IPS-11a (cell line): ENCODE data around the gene NIPAL3.
A peak's percentile ranks its signal among the peaks of the same experiment; 100 is the strongest.

Experiments
- H3K4me3 ChIP-seq: one replicate; pipeline ENCODE4 v1.5.1; 2013; ENCODE audit warnings: low read depth, low read length, control low read depth

Gene NIPAL3

GRCh38 chr1:24415334-24415909, at the start of gene NIPAL3:
Gene NIPAL3 (plus strand): TSS chr1:24415802. CDS start chr1:24419548, 3,746 bp downstream.
- H3K4me3 ChIP-seq: peak within 1 kb of the TSS; percentile 88

GRCh38 chr1:24366707-24367106, 48.9 kb upstream of the NIPAL3 start:
- no peak overlapping the region for H3K4me3 ChIP-seq

DNA sequence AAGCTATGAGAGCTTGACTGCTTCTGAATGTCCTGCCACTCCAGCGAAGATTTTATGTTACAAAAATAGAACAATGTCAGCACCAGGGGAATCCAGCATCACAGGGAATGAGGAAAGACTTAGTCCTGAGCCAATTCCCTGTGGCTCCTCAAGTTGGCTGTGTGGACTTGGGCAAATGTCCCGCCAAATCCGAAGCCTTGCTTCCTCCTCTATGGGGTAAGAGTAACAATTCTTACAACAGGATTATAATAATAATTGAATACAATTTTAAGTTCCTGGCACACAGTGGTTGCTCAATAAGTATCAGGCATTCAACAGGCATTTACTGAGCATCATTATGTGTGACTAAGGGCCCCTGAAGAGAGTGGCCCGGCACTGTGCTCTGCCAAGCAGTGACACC, 46.4 kb upstream of the NIPAL3 start:
- H3K4me3 ChIP-seq: no peak overlapping the region

GRCh38 chr1:24369801-24370200, 45.8 kb upstream of the NIPAL3 start:
- H3K4me3 ChIP-seq: no peak overlapping the region

GRCh38 chr1:24373044-24373443, 42.6 kb upstream of the NIPAL3 start:
- no peak overlapping the region for H3K4me3 ChIP-seq

- no peak overlapping the region for H3K4me3 ChIP-seq
Observed at GRCh38 chr1:24373710-24374109, 41.9 kb upstream of the NIPAL3 start.

GRCh38 chr1:24374891-24375786, 40.5 kb upstream of the NIPAL3 start:
- no peak overlapping the region for H3K4me3 ChIP-seq

DNA sequence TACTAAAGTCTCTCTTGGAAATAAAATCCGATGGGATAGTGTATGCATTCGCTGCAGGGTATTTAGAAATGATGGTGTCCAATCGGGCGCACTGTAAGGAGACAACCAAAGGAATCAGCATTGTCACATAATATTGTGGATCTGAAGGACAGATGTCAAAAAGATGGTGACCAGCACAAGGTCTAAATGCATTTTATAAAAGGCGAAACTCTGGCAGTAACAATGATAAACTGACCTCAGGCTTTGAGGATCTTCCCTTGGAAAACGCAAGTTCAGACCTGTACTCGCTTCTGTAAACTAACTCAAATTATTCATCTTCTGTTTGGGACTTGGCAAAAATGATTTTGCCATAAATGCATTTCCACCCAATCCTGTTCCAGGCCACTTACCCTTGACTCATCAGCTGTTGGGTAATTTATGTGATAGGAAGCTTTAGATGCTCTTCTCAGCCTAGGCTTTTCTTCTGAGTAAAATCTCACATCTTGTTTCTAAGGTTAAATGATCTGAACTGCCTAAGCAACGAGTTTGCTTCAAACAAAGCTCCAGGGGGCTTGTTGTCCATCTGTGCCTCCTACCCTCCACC, 35.8 kb upstream of the NIPAL3 start:
- H3K4me3 ChIP-seq: no peak overlapping the region

GRCh38 chr1:24380508-24380907, 35.1 kb upstream of the NIPAL3 start:
- H3K4me3 ChIP-seq: no peak overlapping the region

DNA sequence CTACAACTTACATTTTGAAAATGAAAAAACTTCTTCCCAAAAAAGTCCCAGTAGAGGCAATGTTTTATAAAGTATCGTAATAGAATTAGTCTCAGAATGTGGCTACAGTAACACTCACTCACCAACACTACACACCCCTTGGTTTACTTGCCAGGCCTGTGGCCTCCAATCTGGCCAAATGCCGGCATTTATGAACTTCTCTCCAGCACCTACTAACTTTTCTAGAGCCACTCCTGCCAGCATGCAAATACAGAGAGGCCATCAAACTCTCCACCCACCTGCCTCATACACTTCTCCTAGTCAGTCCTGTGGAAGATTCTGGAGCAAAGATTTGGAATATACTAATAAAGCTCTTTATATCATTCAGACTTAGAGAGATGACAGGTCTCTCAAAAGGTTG, 34.3 kb upstream of the NIPAL3 start:
- no peak overlapping the region for H3K4me3 ChIP-seq

- no peak overlapping the region for H3K4me3 ChIP-seq
Observed at GRCh38 chr1:24382165-24382577, 33.4 kb upstream of the NIPAL3 start.

- H3K4me3 ChIP-seq: no peak overlapping the region
Observed at GRCh38 chr1:24383381-24383940, 32.1 kb upstream of the NIPAL3 start.

DNA sequence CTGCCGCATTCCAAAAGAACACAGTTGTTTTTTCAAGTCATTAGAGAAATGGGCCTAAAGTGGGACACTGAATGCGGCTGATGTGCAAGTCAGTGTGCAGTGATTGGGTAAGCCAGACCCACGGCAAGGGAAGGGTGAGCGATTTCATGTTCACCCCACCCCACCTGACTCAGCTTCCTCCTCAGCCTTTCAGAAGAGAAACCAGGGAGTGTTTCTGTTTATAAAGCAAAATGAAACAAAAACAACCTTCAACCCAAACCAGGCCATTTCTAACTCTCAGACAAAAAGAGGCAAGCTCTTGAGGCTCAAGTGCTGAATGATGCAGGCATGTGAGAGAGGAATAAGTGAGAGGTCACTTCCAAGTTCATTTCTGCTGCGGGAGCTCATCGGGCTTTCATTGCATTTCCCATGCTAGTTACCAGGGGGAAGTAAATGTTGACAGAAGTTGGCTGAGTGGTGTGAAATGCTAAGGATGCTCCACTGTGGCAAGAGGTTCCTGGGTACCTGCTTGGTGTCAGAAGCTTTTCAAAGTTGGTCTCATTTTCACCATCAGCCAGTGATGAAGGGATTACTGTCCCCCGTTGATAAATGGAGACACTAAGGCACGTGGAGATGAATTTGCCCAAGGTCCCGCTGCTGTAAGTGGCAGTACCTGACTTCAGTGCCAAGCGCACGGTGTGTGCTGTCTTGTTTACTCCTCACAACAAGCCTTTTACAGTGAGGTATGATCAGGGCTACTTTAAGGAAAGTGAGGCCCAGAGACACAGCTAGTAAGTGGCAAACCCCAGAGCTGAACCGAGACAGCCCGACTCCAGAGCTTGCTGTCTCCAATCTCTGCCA, 31.1 kb upstream of the NIPAL3 start:
- H3K4me3 ChIP-seq: no peak overlapping the region

GRCh38 chr1:24385160-24385940, 30.3 kb upstream of the NIPAL3 start:
- H3K4me3 ChIP-seq: no peak overlapping the region

GRCh38 chr1:24386241-24386640, 29.4 kb upstream of the NIPAL3 start:
- no peak overlapping the region for H3K4me3 ChIP-seq

DNA sequence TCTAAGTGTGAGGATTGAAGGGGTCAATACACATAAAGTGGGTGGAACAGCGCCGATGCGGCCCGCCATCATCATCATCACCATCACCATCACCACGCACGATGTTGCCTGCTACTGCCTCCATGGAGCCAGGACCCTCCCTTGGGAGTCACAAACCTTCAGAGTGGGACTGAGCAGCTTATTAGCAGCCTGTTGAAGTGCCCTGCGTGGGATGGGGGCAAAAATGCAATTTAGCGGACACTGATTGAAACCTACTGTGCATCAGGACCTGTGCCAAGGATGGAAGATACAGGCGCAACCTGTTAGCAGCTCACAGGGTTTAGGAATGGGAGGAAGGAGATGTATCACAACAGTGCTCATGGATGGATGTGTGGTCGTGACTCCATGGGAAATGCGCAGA, 28.7 kb upstream of the NIPAL3 start:
- H3K4me3 ChIP-seq: no peak overlapping the region

DNA sequence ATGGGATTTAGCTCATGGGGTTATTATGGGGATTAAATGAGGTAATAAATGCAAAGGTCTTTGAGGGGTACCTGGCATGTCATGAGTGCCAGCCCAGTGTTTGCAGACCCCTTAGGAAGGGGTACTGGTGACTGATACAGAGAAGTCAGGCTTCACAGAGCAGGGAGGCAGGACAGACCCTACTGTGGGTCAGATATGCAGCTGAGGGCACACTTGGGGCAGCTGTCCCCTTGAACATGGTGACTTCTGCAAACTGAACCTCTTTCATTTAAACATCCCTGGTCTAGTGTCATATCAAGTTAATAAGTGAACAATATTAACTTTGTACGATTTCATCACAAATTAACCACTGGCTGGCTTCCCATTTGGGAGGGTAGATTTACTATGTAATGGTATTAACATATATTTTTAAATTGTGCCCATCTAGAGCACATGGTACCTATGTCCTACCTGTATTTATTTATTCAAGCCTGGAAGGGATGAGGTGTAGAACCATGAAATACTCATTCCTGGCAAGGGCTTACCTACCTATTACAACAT, 27.9 kb upstream of the NIPAL3 start:
- no peak overlapping the region for H3K4me3 ChIP-seq

GRCh38 chr1:24388331-24388885, 27.2 kb upstream of the NIPAL3 start:
- H3K4me3 ChIP-seq: no peak overlapping the region

DNA sequence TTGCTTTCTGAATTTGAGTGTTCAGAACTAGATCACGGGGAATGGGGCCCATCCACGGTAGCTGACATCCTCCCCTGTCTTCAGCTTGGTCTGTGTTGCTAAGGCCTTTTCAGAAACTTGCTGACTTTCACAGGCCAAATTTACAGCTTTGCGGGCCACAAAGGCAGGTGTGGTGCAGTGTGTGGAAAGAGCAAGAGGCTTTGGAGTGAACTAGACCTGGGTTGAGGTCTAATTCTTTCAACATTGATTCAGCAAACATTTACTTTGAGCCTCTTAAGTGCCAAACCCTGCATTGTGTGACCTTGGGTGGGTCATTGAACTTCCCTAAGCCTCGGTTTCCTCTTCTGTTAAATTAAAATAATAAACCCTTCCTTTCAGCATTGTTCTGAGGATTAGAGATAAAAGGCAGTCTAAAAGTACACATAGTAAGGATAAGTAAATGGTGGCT, 26.3 kb upstream of the NIPAL3 start:
- H3K4me3 ChIP-seq: no peak overlapping the region
